Suppressor macrophage treated with lipopolysaccharide for 4 hours (primary cell): Measurements from ENCODE around the gene ZNF841.
"Not testable (repeated sequence)": the region's sequence is repeated elsewhere in the genome, so short reads cannot be mapped to it uniquely, and the experiment has no call there.

Source experiments
- DNase-seq: peaks from one replicate; pipeline ENCODE4 v3.0.0-alpha.2; 2020

Gene ZNF841

DNA sequence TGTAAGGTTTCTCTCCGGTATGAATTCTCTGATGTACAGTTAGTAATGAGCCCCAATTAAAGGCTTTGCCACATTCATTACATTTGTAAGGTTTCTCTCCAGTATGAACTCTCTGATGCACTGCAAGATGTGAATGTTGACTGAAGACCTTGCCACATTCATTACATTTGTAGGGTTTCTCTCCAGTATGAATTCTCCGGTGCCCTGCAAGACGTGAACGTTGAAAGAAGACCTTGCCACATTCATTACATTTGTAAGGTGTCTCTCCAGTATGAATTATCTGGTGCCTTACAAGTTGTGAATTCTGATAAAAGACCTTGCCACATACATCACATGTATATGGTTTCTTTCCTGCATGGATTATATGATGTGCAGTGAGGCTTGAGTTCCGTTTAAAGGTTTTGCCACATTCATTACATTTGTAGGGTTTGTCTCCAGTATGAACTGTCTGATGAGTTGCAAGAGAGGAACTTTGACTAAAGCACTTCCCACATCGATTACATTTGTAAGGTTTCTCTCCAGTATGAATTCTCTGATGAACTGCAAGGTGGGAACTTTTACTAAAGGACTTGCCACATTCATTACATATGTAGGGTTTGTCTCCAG lies 29.2 kb downstream of the ZNF841 start:
- no peak for DNase-seq

- DNase-seq: no peak
Measured at GRCh38 chr19:52065399-52065798, 30.2 kb downstream of the ZNF841 start.

DNA sequence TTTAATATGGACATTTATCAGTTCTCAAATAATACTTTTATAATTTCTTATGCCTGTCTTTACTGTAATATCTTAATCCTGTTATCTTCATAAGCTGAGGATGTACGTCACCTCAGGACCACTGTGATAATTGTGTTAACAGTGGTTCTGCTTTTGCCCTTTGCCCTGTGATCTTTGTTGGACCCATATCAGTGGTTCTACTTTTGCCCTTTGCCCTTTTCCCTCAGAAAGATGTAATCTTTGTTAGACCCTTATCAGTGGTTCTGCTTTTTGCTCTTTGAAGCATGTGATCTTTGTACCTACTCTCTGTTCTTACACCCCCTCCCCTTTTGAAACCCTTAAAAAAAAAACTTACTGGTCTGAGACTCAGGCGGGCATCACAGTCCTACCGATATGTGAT lies 39.1 kb downstream of the ZNF841 start:
- DNase-seq: not testable (repeated sequence)

GRCh38 chr19:52051736-52052135 lies 43.8 kb downstream of the ZNF841 start:
- DNase-seq: not testable (repeated sequence)

DNA sequence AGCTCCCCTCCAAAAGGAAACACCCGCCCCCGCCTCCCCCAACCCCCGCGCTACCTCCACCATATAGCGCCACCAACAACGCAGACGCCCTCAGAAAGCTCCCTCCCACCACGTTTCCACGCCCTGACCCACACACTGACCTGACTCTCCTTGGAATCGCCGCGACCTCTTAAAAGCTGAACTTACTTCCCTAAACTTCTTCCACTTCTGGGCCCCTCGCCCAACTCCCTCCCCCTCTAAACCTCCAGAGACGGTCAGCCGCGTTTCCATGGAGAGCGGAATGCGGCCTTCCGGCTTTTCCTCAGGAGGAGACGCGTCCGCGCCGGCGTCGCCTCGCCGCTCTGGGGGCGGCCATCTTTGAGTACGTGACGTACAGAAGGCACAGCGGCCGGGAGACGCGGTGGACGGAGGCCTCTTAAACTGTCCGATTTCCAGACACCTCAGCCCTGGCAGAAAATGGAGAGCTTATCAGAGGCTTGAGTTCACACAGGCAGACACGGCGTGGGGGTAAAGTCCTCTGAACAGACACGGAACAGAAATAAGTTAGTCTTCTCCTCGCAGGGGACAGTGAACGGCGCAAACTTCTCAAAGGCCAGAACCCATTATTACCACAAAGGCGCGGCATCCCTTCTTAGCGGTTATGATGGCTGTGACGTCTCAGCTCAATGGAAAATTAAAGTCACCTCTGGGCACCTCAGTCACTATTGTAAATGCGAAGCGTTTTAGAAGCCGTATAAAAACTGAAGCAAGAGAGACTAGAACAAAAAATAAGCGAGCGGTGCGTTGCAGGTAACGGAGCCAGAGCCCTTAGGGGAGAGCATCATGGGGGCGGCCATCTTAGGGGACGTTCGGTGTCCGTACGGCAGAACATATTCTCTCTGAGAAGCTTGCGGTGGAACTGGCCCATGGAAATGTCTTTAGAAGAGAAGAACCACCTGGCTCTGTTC lies 46.7 kb downstream of the ZNF841 start, which contains the start of gene ZNF432:
ZNF432 (minus strand) TSS at position 284 of the 947 bp plus-strand sequence. CDS start 1,970 bp downstream, outside the sequence.
- DNase-seq: peak; percentile 98

- no peak for DNase-seq
Measured at GRCh38 chr19:52039169-52039568, 56.4 kb downstream of the ZNF841 start.

DNA sequence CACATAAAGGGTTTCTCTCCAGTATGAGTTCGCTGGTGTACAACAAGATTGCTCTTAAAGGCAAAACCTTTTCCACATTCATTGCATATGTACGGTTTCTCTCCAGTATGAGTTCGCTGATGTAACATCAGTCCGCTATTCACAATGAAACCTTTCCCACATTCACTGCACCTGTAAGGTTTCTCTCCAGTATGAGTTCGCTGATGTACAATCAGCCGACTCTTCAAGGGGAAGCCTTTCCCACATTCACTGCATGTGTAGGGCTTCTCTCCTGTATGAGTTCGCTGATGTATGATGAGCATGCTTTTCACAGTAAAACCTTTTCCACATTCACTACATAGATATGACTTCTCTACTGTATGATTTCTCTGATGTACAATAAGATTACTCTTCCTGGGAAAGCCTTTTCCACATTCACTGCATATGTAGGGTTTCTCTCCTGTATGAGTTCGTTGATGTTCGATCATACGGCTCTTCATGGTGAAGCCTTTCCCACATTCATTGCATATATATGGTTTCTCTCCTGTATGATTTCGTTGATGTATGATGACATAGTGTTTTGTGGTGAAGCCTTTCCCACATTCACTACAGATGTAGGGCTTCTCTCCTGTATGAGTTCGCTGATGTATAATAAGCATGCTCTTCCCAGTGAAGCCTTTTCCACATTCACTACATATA lies 61.4 kb downstream of the ZNF841 start:
- DNase-seq: no peak

DNA sequence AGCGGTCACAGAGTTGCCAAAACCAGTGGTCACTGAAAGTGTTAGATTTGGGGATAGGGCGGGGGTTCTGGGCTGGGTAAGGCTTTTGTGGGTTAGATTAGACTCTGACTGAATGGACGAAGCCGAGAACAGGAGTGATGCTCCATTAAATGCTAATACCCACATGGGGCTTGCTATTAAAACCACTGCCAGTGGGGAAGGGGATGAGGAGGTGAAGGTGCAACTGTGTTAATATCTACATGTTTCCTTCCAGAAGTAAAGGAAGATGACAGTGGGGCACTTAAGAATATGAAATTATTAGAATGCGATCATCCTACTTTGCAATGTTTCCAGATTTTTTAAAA lies 66.8 kb downstream of the ZNF841 start:
- DNase-seq: no peak

GRCh38 chr19:52028027-52028779 lies 67.4 kb downstream of the ZNF841 start, which contains the start of gene ZNF614:
Gene ZNF614 (minus strand): TSS chr19:52028379. CDS start chr19:52025745, 2,634 bp downstream.
- DNase-seq: peak; percentile 89

GRCh38 chr19:52026255-52026990 lies 69.1 kb downstream of the ZNF841 start:
- DNase-seq: not testable (repeated sequence)

DNA sequence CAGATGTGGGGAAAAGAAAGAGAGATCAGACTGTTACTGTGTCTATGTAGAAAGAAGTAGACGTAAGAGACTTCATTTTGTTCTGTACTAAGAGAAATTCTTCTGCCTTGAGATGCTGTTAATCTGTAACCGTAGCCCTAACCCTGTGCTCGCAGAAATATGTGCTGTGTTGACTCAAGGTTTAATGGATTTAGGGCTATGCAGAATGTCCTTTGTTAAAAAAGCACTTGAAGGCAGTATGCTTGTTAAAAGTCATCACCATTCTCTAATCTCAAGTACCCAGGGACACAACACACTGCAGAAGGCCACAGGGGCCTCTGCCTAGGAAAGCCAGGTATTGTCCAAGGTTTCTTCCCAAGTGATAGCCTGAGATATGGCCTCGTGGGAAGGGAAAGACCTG lies 71.1 kb downstream of the ZNF841 start:
- DNase-seq: not testable (repeated sequence)

DNA sequence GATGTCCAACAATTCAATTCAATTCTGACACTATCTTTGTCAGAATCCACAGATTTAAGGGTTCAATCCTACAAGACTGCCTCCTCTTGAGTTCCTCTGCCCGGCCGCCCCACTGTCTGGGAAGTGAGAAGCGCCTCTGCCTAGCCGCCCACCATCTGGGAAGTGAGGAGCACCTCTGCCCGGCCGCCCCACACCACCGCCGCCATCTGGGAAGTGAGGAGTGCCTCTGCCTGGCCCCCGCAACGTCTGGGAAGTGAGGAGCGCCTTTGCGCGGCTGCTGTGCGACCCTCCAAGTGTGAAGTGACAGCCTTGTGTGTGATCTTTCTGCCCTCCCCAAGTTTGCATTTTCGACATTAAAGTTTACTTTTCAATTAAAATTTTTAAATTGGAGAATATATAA lies 73.4 kb downstream of the ZNF841 start:
- DNase-seq: no peak

DNA sequence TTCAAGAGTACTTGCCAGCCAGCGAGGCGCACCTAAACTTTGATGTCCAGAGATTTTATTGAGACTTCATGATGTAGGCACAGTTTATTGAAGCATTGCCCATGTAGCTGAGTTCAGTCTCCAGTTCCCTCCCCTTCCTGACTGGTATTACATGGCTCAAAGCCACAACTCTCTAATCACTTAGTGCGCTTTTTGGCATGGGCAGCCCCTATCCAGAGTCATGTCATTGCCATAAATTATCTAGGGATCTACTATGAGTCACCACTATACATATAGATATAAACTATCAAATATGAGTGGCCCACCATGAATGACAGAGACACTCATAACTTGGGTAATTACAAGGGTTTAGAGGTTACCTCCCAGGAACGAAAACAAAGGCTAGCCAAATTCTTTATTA lies 75.1 kb downstream of the ZNF841 start:
- DNase-seq: no peak
